D721Med (cell line): Measurements from ENCODE around the gene DGKG.

Experiments
- DNase-seq: peaks from one replicate; pipeline ENCODE4 v3.0.0; 2011; ENCODE audit warnings: low spot score; ENCODE audit not compliant: insufficient read length
- FAIRE-seq: peaks from 2 replicates; lab custom pipeline; 2011; peaks lifted over from hg19 to GRCh38; lab: Jason Lieb, UNC
- TF ChIP-seq, protein P1 (sequence below): IDR thresholded peaks from 2 replicates; pipeline ENCODE4 v1.5.1; 2012; ENCODE audit warnings: mild to moderate bottlenecking, control low read depth; ENCODE audit not compliant: insufficient read depth; ENCODE audit errors: missing control alignments

The DGKG gene

DNA sequence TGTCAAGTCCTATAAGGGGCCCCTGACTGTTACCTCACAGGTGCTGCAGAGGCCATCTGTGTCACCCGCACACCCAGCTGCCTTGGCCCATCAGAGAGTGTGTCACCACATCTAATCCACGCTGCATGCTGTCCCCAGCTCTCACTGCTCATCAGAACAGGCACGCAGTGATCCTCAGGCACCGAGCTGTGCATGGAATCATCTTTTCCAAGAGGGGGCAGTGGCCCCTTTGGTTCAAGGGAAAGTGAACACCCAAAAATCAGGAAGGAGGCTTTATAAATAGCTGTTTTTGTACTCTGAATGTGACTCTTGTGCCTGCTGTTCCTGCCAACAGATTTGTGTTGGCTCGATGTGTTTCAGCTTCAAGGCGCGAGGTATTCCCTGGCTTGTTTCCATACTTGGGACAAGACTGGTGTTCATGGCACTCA, 142.8 kb downstream of the DGKG start:
- DNase-seq (no peak), FAIRE-seq (no peak)
- TF ChIP-seq, protein P1, sequence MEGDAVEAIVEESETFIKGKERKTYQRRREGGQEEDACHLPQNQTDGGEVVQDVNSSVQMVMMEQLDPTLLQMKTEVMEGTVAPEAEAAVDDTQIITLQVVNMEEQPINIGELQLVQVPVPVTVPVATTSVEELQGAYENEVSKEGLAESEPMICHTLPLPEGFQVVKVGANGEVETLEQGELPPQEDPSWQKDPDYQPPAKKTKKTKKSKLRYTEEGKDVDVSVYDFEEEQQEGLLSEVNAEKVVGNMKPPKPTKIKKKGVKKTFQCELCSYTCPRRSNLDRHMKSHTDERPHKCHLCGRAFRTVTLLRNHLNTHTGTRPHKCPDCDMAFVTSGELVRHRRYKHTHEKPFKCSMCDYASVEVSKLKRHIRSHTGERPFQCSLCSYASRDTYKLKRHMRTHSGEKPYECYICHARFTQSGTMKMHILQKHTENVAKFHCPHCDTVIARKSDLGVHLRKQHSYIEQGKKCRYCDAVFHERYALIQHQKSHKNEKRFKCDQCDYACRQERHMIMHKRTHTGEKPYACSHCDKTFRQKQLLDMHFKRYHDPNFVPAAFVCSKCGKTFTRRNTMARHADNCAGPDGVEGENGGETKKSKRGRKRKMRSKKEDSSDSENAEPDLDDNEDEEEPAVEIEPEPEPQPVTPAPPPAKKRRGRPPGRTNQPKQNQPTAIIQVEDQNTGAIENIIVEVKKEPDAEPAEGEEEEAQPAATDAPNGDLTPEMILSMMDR: no peak

DNA sequence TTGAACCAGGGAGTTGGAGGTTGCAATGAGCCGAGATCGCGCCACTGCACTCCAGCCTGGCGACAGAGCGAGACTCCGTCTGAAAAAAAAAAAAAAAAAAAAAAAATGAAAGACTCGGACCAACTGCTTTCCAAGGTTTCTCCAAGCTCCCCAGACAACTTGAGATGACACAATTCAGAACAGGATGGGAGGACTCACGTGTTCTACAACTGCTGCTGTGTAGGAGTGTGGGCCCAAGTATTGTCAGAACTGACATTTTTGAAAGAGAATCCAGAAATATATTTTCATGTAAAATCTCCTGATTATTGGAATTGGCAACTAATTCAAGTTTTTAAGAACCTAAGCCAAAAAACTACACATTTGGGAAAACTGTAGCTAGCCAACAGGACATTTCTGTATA, 143.6 kb downstream of the DGKG start:
- FAIRE-seq (no peak), DNase-seq (no peak)
- TF ChIP-seq, protein P1: no peak

DNA sequence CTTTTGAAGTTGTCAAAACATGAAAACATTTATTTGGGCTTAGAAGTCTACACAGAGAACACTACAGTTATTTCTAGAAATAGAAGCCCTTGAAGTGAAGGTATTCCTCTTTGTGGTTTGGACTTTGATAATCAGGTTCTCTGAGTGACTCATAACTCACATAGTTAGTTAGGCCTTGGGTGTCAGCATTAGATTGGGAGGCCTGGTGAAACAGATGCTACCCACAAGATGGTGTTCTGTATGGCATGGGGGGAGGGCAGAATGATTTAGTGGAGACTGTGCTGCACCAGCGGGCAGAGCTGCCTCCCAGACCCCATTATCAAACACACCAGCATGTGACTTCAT, 144.2 kb downstream of the DGKG start:
- no peak for FAIRE-seq
- DNase-seq: no peak
- TF ChIP-seq, protein P1: no peak

DNA sequence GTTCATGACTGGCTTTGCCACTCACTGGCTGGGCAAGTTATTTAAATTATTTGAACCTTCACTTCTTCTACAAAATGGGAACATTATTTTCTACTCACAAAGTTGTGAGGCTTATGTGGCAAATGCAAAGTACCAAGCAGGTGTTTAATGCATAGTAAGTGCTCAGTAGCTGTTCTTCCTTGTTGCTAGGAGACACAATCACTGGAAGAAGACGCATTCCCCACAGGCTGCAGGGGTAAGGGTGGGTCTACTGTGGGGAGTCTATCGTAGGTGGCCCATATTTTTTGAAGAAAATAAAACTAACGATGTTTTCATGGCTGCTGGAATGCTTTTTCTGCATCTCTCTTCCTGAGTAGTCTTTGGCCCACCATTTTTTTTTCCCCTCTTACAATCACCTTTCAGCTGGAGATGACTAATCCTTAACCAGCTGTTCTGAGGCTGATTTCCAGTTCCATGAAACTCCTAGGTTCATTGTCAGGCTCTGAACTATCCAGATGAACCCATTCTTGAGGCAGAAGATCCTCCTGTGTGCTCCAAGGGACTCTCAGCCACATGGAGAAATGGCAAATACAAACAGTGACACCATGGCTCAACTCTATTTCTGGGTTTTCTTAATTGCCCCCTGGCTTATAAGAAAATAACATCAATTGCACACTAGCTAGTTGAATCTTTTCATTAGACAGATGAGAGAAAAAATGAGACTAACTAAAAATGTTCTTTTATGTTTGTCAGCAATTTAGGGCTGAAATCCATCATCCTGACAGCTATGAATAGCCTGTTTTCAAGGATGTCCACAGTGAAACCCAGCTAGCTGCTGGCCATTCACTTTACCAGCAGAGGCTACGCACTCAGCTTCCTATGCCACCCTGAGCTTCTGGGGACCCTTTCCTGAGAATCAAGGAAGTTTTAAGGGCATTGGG, 144.9 kb downstream of the DGKG start:
- TF ChIP-seq, protein P1: no peak
- no peak for FAIRE-seq
- DNase-seq: no peak

DNA sequence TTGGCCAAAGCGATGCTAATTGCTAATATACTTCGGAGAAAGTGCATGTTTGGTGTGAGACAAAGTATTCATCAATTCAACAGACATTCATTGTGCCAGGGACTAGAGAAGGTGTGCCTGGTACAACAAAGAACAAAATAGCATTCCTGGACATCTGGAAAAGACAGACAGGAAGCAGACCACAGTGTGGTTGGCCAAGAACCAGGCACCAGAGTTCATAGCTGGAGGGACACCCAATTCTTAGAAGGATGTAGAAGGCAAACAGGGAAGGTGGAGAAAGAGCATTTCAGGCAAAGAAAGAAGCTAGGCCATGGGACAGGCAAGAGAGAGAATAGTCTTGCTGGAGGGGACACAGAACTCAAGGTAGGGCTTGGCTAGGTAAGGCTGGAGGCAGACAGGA, 147.4 kb downstream of the DGKG start:
- TF ChIP-seq, protein P1: no peak
- FAIRE-seq (no peak), DNase-seq (no peak)

DNA sequence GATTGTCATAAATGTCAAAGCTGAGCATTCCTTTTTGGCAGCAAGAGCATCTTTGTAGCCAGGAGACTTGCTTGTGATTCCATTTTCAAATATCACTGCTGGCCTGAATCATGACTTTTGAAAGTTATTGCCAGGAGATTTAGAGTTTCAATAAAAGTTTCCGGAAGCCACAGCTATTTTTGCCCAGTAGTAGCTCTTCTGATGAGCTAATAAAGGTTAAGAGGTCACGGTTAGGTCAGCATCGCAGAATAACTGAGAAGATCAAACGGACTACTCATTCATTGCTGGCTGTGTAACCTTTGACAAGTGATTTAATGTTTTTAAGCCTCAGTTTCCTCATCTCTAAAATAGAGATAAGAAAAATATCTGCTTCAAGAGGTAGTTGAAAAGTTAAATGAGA, 148.1 kb downstream of the DGKG start:
- DNase-seq (no peak), FAIRE-seq (no peak)
- TF ChIP-seq, protein P1: no peak

DNA sequence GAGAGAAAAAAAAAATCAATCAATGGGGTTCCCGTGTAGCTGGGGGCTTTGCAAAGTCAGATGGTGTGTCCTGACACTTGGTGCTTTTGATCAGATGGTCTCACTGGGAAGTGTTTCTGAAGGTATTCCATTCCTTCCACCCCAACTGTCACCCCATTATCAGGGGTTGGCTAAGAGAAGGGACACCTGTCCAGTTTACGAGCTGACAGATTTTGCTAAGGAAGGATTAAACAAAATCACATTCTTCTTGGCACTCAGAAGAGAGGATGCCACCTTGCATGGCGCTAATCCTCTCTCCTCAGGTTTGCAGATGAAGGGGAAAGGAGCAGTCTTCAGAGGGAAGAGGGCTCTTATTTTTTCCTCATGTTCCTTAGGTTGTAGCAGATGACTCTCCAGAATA, 149.4 kb downstream of the DGKG start:
- FAIRE-seq (no peak), DNase-seq (no peak)

More for the DNA sequence above, 149.4 kb downstream of the DGKG start:
- TF ChIP-seq, protein P1: no peak
